ENCODE measurements around the gene PABPN1. TPM values are rescaled to one million over a fixed set of nuclear protein-coding genes. Genes with fewer than 3 reads are reported as not detected.

The PABPN1 gene
- total and polyA plus RNA-seq, 8 donors: 32.6 to 166 (median 53.4) TPM

DNA sequence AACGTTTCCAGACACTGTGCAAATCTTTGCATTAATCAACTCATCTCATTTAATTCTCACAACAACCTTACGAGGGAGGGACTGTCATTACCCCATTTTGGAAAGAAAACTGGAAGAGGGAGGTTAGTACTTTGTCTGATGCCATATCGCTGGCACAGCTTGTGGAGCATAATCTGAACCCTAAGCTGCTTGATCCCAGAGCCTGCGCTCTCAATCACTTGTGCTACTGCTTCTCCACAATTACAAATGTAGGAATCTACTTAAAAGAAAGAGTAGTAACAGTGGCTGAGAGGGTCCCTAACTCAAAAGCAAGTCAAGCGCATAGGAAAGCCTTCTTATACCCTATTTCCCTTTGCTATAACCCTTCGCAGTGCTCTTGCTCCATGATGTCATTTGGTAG, 40.5 kb downstream of the PABPN1 start:
- no peak overlapping the region for H3K27ac ChIP-seq
- H3K36me3 ChIP-seq: no peaks in the 10 kb centered on the region
- H3K9me3 ChIP-seq: no peaks in the 10 kb centered on the region
- FAIRE-seq (no peak), ATAC-seq (no peak), DNase-seq (no peak)
- TF ChIP-seq, protein P1, sequence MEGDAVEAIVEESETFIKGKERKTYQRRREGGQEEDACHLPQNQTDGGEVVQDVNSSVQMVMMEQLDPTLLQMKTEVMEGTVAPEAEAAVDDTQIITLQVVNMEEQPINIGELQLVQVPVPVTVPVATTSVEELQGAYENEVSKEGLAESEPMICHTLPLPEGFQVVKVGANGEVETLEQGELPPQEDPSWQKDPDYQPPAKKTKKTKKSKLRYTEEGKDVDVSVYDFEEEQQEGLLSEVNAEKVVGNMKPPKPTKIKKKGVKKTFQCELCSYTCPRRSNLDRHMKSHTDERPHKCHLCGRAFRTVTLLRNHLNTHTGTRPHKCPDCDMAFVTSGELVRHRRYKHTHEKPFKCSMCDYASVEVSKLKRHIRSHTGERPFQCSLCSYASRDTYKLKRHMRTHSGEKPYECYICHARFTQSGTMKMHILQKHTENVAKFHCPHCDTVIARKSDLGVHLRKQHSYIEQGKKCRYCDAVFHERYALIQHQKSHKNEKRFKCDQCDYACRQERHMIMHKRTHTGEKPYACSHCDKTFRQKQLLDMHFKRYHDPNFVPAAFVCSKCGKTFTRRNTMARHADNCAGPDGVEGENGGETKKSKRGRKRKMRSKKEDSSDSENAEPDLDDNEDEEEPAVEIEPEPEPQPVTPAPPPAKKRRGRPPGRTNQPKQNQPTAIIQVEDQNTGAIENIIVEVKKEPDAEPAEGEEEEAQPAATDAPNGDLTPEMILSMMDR (IDR thresholded peaks at IDR 0.05): no peak
- no peak overlapping the region for H3K4me3 ChIP-seq
- H3K4me1 ChIP-seq: no peaks in the 10 kb centered on the region
- intact Hi-C loops (cut with DNase I): no loop called here
- WGBS, 2 donors: 73 to 84% methylated on average over 6 of the region's 6 CpGs
- H3K27me3 ChIP-seq: peaks cover 0 to 9% (median 0%) of the 10 kb centered on the region in 4 donors

DNA sequence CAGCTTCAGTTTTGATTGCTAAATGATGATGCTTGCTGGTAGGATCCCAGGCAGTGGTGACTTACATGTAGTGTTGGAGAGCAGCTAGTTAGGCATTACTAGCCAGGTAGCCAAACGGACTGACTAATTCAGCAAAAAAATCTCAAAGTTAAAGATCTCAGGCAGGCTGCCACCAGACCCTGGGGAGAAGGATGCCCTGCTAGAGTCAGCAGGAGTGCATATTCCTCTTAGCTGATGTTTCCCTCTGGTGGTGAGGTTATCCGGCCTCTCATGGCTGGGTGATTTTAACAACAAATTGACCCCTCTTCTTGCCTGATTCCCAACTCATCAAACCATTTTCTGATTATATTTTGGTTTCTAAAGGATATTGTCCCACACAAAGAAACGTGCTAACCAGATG, 40.9 kb downstream of the PABPN1 start:
- H3K27ac ChIP-seq: no peak overlapping the region
- ATAC-seq (no peak), FAIRE-seq (no peak), DNase-seq (no peak)
- TF ChIP-seq, protein P1 (IDR thresholded peaks at IDR 0.05): no peak
- no peaks in the 10 kb centered on the region for H3K9me3 ChIP-seq
- no peak overlapping the region for H3K4me3 ChIP-seq
- H3K27me3 ChIP-seq: peaks cover 0 to 9% (median 0%) of the 10 kb centered on the region in 4 donors
- WGBS, 2 donors: 60 to 64% methylated on average over 3 of the region's 3 CpGs
- H3K4me1 ChIP-seq: no peaks in the 10 kb centered on the region
- H3K36me3 ChIP-seq: no peaks in the 10 kb centered on the region
- intact Hi-C loops (cut with DNase I): no loop called here

DNA sequence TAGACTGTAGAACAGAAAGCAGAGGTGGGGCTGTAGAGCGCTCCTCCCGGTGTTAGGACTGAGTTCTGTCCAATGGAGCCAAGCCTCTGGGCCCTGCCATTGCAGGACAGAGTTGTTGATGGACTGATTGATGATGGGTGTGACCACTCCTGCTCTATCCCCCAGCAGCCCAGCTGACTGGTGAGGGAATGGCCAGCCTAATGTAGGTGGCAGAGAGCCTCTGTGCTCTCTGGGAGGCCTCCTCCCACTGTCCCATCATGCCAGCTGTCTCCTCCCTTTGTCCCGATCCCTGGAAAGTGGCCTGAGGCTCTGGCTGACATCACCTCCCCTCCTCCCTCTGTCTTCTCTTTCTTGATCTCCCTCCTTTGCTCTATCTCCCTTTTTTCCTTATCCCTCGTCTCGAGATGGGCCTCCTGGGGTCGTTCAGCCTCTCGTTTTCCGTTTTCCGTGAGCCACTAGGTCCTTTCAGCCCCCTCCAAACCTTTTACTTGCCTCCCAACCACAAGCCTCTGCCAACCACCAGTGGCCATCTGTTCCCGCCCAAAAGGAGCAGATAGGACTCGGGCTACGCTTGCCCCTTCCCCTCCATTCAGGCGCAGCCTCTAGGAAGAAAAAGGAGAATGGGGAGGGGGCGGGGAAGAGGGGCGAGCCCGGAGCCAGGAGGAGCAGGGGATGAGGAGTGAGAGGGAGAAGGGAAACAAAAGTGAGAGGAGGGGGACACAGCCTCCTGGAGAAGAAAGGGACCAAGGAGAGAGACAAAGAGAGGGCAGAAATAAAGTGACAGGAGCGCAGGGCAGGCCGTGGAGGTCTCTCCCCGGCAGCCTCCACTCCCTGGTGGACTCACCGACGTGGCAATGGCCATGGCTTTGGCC, 43.1 kb downstream of the PABPN1 start:
- no peak for FAIRE-seq
- 57 to 63% methylated on average over 20 to 21 of the region's 21 CpGs for WGBS, 2 donors
- H3K27me3 ChIP-seq: peaks cover 0 to 9% (median 0%) of the 10 kb centered on the region in 4 donors
- no peaks in the 10 kb centered on the region for H3K4me1 ChIP-seq
- no peaks in the 10 kb centered on the region for H3K9me3 ChIP-seq
- peak overlapping the region in 2 of 4 donors; percentile 14 to 31 for H3K4me3 ChIP-seq
- no peaks in the 10 kb centered on the region for H3K36me3 ChIP-seq
- peak overlapping the region in 2 of 4 donors; percentile 27 to 33 for H3K27ac ChIP-seq
- no peak for ATAC-seq
- TF ChIP-seq, protein P1 (IDR thresholded peaks at IDR 0.05): no peak
- DNase-seq: no peak
- intact Hi-C loops (cut with DNase I): no loop called here

DNA sequence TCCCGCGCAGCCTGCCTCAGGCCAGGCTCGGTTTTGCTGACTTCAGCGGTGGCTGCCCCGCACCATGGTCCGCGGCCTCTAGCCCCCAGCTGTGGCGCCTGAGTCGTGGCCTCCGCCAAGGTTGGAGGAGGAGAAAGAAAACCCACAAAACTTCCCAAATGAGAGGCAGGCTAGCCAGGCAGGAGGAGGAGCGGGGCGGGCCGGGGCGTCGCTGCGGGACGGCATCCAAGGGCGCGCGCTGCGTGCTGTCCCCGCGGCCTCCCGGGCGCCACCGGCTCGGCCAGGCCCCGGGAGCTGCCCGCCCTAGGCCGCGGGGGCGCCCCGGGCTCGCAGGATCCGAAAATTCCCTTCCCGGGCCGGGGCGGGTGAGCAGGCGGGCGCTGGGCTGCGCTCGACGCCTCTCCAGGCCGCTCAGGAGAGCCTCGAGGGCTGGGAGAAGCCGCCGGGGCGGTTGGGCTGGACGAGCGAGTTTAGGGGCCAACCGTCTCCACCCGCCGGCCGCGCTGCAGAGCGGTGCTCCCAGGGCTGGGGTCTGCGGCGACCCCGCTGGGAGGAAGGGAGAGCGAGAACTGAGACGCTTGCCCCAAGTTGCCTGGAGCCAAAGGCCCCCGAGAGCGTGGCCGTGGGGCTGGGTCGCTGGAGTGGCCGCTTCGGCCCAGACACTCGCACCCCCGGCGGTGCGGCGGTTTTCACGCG, 43.9 kb downstream of the PABPN1 start, which contains the start of gene EFS:
Gene EFS, minus strand, starts transcription at position 137 of the 696 bp plus-strand sequence. CDS start 147 bp downstream, outside the sequence.
- TF ChIP-seq, protein P1 (IDR thresholded peaks at IDR 0.05): no peak
- H3K4me3 ChIP-seq: peak within 1 kb of the TSS in 2 of 4 donors; percentile 14 to 31
- DNase-seq (peak in 1 of 6 donors; percentile 55), ATAC-seq (peak; percentile 37 to 54 (median 44)), FAIRE-seq (no peak)
- no peaks in the 10 kb centered on the region for H3K9me3 ChIP-seq
- no peaks in the 10 kb centered on the region for H3K4me1 ChIP-seq
- peak within 1 kb of the TSS in 3 of 4 donors; percentile 3 to 33 (median 27) for H3K27ac ChIP-seq
- intact Hi-C loops (cut with DNase I): no loop called here
- peaks cover 0 to 9% (median 0%) of the 10 kb centered on the region in 4 donors for H3K27me3 ChIP-seq
- H3K36me3 ChIP-seq: no peaks in the 10 kb centered on the region
- WGBS, 2 donors: 15 to 17% methylated on average over 50 to 74 of the region's 74 CpGs
